Glutamatergic neuron (in vitro differentiated cells): ENCODE measurements around the gene MAPT. TPM values are rescaled to one million over a fixed set of nuclear protein-coding genes. Genes with fewer than 3 reads are reported as not detected.

Source experiments
- DNase-seq: peaks from one replicate; pipeline ENCODE4 v3.0.0; 2022
- H3K27ac Mint-ChIP-seq: one replicate; pipeline ENCODE4 v1.8.0; 2020; ENCODE audit warnings: mild to moderate bottlenecking, mixed read lengths, inconsistent platforms; ENCODE audit not compliant: unreplicated experiment
- H3K27me3 Mint-ChIP-seq: one replicate; pipeline ENCODE4 v1.8.0; 2020; ENCODE audit warnings: mild to moderate bottlenecking, moderate library complexity, mixed read lengths, inconsistent platforms; ENCODE audit not compliant: unreplicated experiment
- H3K36me3 Mint-ChIP-seq: one replicate; pipeline ENCODE4 v1.8.0; 2020; ENCODE audit warnings: mild to moderate bottlenecking, mixed read lengths, inconsistent platforms; ENCODE audit not compliant: unreplicated experiment
- H3K4me1 Mint-ChIP-seq: one replicate; pipeline ENCODE4 v1.8.0; 2020; ENCODE audit warnings: mild to moderate bottlenecking, low read depth, mixed read lengths, inconsistent platforms; ENCODE audit not compliant: unreplicated experiment
- H3K4me3 Mint-ChIP-seq: one replicate; pipeline ENCODE4 v1.8.0; 2020; ENCODE audit warnings: mild to moderate bottlenecking, mixed read lengths, inconsistent platforms; ENCODE audit not compliant: unreplicated experiment
- H3K9me3 Mint-ChIP-seq: one replicate; pipeline ENCODE4 v1.8.0; 2020; ENCODE audit warnings: mild to moderate bottlenecking, moderate library complexity, mixed read lengths, inconsistent platforms; ENCODE audit not compliant: unreplicated experiment
- total RNA-seq: library from RNA; stranded (reverse); fragmentation: NEBNext Ultra II Directional; extraction: Animal tissue kit (Norgen Biotek cat#: 25700); gene quantifications from one replicate; pipeline ENCODE4 v1.2.1, GENCODE V29; 2021; ENCODE audit not compliant: unreplicated experiment
- TF ChIP-seq, protein P1 (sequence below): fragments of 200-600 bp; sonication (generic); IDR thresholded peaks from one replicate; pipeline ENCODE4 v1.5.0; 2021; ENCODE audit not compliant: partially characterized antibody, unreplicated experiment

MAPT gene
- total RNA-seq, 1 donor from 2014 or later = 123 TPM

DNA sequence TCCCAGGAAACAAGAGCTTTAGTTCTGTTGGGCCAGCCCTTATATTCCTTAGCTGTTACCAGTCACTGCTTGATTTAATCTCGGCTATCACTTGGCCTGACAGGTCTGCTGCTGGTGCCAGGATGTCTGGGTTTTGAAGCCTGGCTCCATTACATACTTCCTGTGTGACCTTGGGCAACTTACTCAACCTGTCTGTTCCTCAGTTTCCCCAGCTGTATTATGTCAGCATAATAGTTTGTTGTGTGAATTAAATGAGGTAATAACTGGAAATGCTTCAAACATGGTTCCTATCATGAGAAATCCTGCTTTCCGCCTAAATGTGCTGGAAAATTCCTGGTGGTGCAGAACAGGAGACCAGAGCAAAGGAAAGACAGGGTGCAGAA is 54.1 kb downstream of the MAPT start:
- no peak overlapping the region for H3K27ac Mint-ChIP-seq
- H3K27me3 Mint-ChIP-seq = peaks cover 5% of the 10 kb centered on the region
- peaks cover 3% of the 10 kb centered on the region for H3K4me1 Mint-ChIP-seq
- H3K36me3 Mint-ChIP-seq = no peaks in the 10 kb centered on the region
- H3K9me3 Mint-ChIP-seq = peaks cover 3% of the 10 kb centered on the region
- no peak for DNase-seq
- TF ChIP-seq, protein P1, sequence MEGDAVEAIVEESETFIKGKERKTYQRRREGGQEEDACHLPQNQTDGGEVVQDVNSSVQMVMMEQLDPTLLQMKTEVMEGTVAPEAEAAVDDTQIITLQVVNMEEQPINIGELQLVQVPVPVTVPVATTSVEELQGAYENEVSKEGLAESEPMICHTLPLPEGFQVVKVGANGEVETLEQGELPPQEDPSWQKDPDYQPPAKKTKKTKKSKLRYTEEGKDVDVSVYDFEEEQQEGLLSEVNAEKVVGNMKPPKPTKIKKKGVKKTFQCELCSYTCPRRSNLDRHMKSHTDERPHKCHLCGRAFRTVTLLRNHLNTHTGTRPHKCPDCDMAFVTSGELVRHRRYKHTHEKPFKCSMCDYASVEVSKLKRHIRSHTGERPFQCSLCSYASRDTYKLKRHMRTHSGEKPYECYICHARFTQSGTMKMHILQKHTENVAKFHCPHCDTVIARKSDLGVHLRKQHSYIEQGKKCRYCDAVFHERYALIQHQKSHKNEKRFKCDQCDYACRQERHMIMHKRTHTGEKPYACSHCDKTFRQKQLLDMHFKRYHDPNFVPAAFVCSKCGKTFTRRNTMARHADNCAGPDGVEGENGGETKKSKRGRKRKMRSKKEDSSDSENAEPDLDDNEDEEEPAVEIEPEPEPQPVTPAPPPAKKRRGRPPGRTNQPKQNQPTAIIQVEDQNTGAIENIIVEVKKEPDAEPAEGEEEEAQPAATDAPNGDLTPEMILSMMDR = no peak
- H3K4me3 Mint-ChIP-seq = no peak overlapping the region

DNA sequence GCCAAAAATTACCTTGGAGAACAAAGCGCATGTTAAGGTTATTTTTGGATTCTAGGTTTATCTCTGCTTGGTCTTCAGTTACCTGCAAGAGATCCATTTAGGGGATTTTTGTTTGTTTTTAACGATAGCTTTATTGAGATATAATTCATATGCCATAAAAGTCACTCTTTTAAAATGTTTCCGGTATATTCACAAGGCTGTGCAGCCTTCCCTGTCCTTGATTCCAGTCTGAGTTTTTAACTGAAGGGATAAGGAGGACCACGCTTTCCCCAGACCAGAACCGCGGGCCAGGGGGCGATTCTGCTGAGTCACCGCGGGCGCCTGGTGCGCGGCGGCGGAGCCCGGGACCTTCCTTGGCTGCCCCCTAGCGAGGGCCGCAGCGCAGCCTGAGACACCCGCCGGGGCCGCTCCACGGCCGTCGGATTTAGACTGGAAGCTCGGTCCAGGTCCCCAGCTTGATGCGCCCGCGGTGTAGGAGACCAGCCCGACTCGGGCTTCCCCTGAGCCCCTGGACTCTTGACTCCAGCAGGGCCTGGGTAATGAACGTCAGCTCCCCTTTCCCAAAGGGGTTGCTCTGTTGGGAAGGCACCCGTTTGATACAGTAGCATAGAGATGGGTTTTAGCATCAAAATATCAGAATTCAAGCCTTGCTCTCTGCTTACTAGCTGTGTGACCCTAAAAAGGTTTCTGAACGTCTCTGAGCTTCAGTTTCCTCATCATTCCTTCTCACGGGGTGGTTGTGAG is 54.7 kb downstream of the MAPT start:
- H3K36me3 Mint-ChIP-seq = no peaks in the 10 kb centered on the region
- H3K27me3 Mint-ChIP-seq = peaks cover 2% of the 10 kb centered on the region
- peak; percentile 84 for DNase-seq
- H3K27ac Mint-ChIP-seq = no peak overlapping the region
- TF ChIP-seq, protein P1 = peak; percentile 53
- H3K4me1 Mint-ChIP-seq = peaks cover 3% of the 10 kb centered on the region
- H3K9me3 Mint-ChIP-seq = peaks cover 1% of the 10 kb centered on the region
- H3K4me3 Mint-ChIP-seq = no peak overlapping the region

DNA sequence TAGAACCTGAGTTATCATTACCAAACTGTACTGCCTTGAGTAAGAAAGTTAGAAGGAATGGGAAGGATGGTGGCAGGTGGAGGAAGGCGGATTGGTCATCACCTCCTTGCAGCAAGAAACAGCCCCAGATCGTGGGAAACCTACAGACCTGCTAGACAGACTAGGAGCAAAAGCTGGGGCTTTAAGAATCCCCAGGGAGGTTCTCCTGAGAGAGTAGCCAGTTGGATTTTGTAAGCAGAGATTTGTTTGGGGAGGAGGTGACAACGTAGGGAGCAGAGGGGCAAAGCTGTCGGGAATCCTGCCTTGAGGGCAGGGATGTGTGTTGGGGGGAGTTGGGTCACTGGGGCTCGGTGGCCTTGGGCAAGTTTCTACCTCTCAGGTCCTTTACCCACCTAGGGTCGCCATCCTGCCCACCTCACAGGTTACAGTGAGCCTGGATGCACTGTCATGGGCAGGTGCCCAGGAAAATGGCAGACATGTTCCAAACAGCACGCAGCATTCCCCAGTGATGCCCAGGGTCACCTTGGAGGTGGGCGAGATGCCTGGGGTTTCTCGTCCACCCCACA is 55.5 kb downstream of the MAPT start:
- no peak overlapping the region for H3K27ac Mint-ChIP-seq
- H3K4me1 Mint-ChIP-seq = peaks cover 3% of the 10 kb centered on the region
- TF ChIP-seq, protein P1 = no peak
- no peak overlapping the region for H3K4me3 Mint-ChIP-seq
- DNase-seq = no peak
- H3K27me3 Mint-ChIP-seq = peaks cover 2% of the 10 kb centered on the region
- H3K9me3 Mint-ChIP-seq = peaks cover 1% of the 10 kb centered on the region
- H3K36me3 Mint-ChIP-seq = no peaks in the 10 kb centered on the region

DNA sequence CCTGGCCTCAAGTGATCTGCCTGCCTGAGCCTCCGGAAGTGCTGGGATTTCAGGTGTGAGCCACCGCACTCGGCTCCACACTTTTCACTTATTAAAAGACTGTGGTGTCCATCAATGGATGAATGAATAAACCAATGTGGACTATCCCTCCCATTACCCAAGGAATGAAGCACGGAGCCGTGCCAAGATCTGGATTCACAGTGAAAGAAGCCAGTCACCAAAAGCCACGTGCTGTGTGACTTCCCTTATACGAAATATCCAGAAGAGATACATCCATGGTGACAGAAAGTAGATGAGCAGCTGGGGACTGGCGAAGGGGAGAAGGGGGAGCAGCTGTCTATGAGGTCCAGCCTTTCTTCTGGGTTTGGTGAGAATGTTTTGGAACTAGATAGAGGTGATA is 56.5 kb downstream of the MAPT start:
- Mint-ChIP-seq H3K27me3 (peaks cover 2% of the 10 kb centered on the region), H3K36me3 (no peaks in the 10 kb centered on the region), H3K4me1 (peaks cover 3% of the 10 kb centered on the region), H3K4me3 (no peak overlapping the region), H3K9me3 (peaks cover 2% of the 10 kb centered on the region), H3K27ac (no peak overlapping the region)
- TF ChIP-seq, protein P1 = no peak
- DNase-seq = no peak

DNA sequence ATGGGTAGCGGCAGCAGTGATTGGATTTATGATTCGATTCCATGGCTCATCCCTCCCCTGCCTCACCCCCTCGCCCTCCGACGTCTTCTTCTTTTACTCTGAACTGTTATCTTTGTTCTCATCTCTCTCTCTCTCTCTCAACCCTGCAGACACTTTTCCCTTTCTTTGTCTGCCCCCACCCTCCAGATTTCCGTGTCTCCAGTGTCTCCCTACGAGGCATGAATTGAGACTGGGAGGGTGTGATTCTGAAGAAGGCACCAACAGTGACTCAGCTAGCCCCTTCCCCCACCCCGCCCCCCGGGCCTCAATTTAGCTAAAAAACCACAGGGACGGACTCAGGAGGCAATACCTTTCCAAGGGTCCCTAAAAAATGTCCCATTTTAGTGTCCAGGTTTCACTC is 57.0 kb downstream of the MAPT start:
- H3K9me3 Mint-ChIP-seq = peaks cover 3% of the 10 kb centered on the region
- H3K27ac Mint-ChIP-seq = no peak overlapping the region
- H3K4me1 Mint-ChIP-seq = peaks cover 3% of the 10 kb centered on the region
- no peak overlapping the region for H3K4me3 Mint-ChIP-seq
- H3K36me3 Mint-ChIP-seq = no peaks in the 10 kb centered on the region
- peaks cover 2% of the 10 kb centered on the region for H3K27me3 Mint-ChIP-seq
- no peak for DNase-seq
- TF ChIP-seq, protein P1 = no peak
